KMS-11 (cell line): Measurements from ENCODE around the gene SPRED3.

Source experiments
- H2AFZ ChIP-seq: fragments of 200-600 bp; sonication (generic); 2 replicates; pipeline ENCODE4 v1.6.1; 2016; ENCODE audit warnings: antibody characterized with exemption, mixed run types, low read depth
- H3K27ac ChIP-seq: fragments of 200-600 bp; sonication (generic); 2 replicates; pipeline ENCODE4 v1.6.1; 2016; ENCODE audit warnings: mild to moderate bottlenecking, mixed run types
- H3K27me3 ChIP-seq: fragments of 200-600 bp; sonication (generic); 2 replicates; pipeline ENCODE4 v1.6.1; 2017; ENCODE audit warnings: mild to moderate bottlenecking, low read depth, mixed run types, moderate library complexity; ENCODE audit not compliant: insufficient read depth
- H3K36me3 ChIP-seq: fragments of 200-600 bp; sonication (generic); 2 replicates; pipeline ENCODE4 v1.6.1; 2017; ENCODE audit warnings: mild to moderate bottlenecking, mixed run types; ENCODE audit not compliant: insufficient read depth
- H3K4me1 ChIP-seq: fragments of 200-600 bp; sonication (generic); 2 replicates; pipeline ENCODE4 v1.6.1; 2016; ENCODE audit warnings: mild to moderate bottlenecking, low read depth, mixed run types; ENCODE audit not compliant: poor library complexity, severe bottlenecking
- H3K4me2 ChIP-seq: fragments of 200-600 bp; sonication (generic); 2 replicates; pipeline ENCODE4 v1.7.0; 2016; ENCODE audit warnings: mild to moderate bottlenecking, mixed run types
- H3K4me3 ChIP-seq: fragments of 200-600 bp; sonication (generic); IDR thresholded peaks from 2 replicates; pipeline ENCODE4 v1.6.1; 2017; ENCODE audit warnings: low read depth, low read length, mixed read lengths; ENCODE audit not compliant: insufficient read depth
- H3K79me2 ChIP-seq: fragments of 200-600 bp; sonication (generic); 2 replicates; pipeline ENCODE4 v1.6.1; 2016; ENCODE audit warnings: low read depth, mixed run types; ENCODE audit not compliant: insufficient read depth
- H3K9ac ChIP-seq: fragments of 200-600 bp; sonication (generic); 2 replicates; pipeline ENCODE4 v1.6.1; 2016; ENCODE audit warnings: mild to moderate bottlenecking, mixed run types
- H4K20me1 ChIP-seq: fragments of 200-600 bp; sonication (generic); 2 replicates; pipeline ENCODE4 v1.6.1; 2016; ENCODE audit warnings: mild to moderate bottlenecking, mixed run types; ENCODE audit not compliant: insufficient read depth
- CTCF ChIP-seq: fragments of 200-600 bp; sonication (generic); conservative IDR thresholded peaks from 2 replicates; pipeline ENCODE4 v1.6.1; 2017; ENCODE audit warnings: low read depth, mild to moderate bottlenecking, antibody characterized with exemption, low read length, moderate library complexity, mixed read lengths

The SPRED3 gene

GRCh38 chr19:38359242-38360021, 29.1 kb upstream of the SPRED3 start:
- Histone ChIP-seq H3K4me3 (no peak overlapping the region), H3K4me1 (no peaks in the 10 kb centered on the region), H3K36me3 (no peaks in the 10 kb centered on the region), H3K27me3 (peaks cover 4% of the 10 kb centered on the region; the same call in 1 of the 2 replicates), H3K27ac (no peak overlapping the region), H3K9ac (no peak overlapping the region), H2AFZ (no peak overlapping the region), H3K4me2 (no peak overlapping the region), H4K20me1 (no peaks in the 10 kb centered on the region), H3K79me2 (no peaks in the 10 kb centered on the region)
- no peak for TF ChIP-seq CTCF

GRCh38 chr19:38360351-38360750, 28.1 kb upstream of the SPRED3 start:
- Histone ChIP-seq H3K9ac (no peak overlapping the region), H3K4me2 (no peak overlapping the region), H4K20me1 (no peaks in the 10 kb centered on the region), H2AFZ (no peak overlapping the region), H3K36me3 (no peaks in the 10 kb centered on the region), H3K4me1 (no peaks in the 10 kb centered on the region), H3K4me3 (no peak overlapping the region), H3K79me2 (no peaks in the 10 kb centered on the region), H3K27me3 (peaks cover 13% of the 10 kb centered on the region), H3K27ac (no peak overlapping the region)
- no peak for TF ChIP-seq CTCF

- TF ChIP-seq CTCF: no peak
- Histone ChIP-seq H3K27me3 (peaks cover 19% of the 10 kb centered on the region), H4K20me1 (no peaks in the 10 kb centered on the region), H3K9ac (no peak overlapping the region), H2AFZ (no peak overlapping the region), H3K36me3 (no peaks in the 10 kb centered on the region), H3K4me2 (no peak overlapping the region), H3K4me1 (no peaks in the 10 kb centered on the region), H3K27ac (no peak overlapping the region), H3K79me2 (no peaks in the 10 kb centered on the region), H3K4me3 (no peak overlapping the region)
Observed at GRCh38 chr19:38360839-38361631, 27.5 kb upstream of the SPRED3 start.

GRCh38 chr19:38361633-38362075, 26.8 kb upstream of the SPRED3 start:
- H4K20me1 ChIP-seq: no peaks in the 10 kb centered on the region
- no peaks in the 10 kb centered on the region for H3K4me1 ChIP-seq
- H3K27me3 ChIP-seq: peaks cover 24% of the 10 kb centered on the region
- no peak for TF ChIP-seq CTCF
- no peak overlapping the region for H2AFZ ChIP-seq
- no peaks in the 10 kb centered on the region for H3K36me3 ChIP-seq
- no peak overlapping the region for H3K27ac ChIP-seq
- no peak overlapping the region for H3K4me2 ChIP-seq
- H3K9ac ChIP-seq: no peak overlapping the region
- no peaks in the 10 kb centered on the region for H3K79me2 ChIP-seq
- H3K4me3 ChIP-seq: no peak overlapping the region
